HG02678 (cell line): Measurements from ENCODE around the gene ACVR2B.
"Not testable (repeated sequence)": the region's sequence is repeated elsewhere in the genome, so short reads cannot be mapped to it uniquely, and the experiment has no call there.

ENCODE experiments used
- ATAC-seq: cut with Tn5 transposase; IDR thresholded peaks from one replicate; pipeline ENCODE4 v1.9.1; 2021; ENCODE audit warnings: mild to moderate bottlenecking, moderate library complexity; ENCODE audit not compliant: unreplicated experiment

ACVR2B gene

DNA sequence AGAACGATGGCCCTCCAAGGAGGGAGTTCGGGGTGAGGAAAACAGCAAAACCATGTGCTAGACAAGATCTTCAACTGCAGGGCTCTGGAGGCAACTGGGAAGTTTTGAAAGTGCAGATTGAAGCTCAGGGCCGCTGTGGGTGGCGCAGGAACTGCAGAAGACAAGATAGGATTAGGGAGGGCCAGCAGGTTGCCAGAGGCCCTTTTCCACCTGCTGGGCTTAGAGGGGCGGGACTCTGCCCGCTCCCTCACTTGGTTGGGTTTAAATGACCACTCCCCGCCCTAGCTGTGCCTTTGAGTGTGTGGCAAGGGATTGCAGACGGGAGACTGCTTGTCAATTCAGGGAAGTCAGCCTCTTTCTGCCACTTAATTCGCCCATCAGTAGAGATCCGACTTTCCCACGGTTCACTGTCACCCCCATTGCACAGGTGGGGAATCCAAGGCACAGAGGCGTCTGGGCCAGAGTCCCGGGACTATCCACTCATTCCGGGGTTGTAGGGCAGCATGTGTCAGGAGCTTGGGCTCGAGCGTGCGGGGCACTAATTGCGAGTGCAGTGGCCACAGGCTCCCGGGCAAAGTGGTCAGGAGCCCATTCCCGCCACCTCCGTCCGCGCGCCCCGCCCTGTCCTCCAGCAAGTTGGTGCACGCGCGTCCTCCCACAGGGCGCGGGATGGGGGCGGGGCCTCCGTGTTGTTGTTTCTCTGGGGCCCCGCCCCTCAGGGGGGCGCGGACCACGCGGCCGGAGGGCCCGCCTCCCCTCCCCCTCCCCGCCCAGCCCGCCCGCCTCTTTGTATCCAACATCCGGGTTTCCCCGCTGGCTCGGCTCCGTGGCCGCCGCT, at the start of gene ACVR2B:
ACVR2B (plus strand) TSS at position 816 of the 838 bp plus-strand sequence. CDS start 433 bp downstream, outside the sequence.
- ATAC-seq, result peak; percentile 65

DNA sequence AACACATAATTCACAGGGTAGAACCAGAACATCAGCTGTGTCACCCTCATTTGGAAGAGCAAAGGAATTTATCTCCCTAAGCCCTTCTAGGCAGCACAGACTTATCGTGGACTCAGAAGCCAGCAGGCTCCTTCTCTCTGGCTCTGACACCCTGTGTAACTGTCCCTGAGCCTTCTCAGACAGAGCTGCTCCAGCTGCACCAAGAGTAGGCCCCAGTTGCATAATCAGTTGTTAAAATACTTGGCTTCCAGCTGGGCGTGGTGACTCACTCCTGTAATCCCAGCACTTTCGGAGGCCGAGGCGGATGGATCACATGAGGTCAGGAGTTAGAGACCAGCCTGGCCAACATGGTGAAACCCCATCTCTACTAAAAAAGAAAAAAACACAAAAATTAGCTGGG, 49.4 kb upstream of the ACVR2B start:
- no peak for ATAC-seq

DNA sequence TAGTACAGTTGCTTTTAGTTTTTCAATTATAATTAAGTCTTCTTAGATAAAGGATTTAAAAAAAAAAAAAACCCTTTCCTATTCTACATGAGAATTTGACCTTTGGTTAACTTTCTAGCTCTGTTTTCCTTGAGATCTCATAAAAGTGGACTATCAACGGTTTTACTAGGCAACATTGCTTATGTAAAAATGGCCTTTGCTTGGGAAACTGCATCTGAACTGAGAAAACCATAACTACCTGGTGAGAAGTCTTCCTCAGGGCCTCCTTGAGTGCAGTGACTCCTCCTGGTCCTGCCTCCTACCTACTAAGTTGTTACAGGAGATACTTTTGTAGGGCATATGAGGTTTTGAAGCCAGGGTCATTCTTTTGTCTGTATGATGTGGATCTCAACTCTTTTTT, 42.1 kb upstream of the ACVR2B start:
- ATAC-seq, result no peak

DNA sequence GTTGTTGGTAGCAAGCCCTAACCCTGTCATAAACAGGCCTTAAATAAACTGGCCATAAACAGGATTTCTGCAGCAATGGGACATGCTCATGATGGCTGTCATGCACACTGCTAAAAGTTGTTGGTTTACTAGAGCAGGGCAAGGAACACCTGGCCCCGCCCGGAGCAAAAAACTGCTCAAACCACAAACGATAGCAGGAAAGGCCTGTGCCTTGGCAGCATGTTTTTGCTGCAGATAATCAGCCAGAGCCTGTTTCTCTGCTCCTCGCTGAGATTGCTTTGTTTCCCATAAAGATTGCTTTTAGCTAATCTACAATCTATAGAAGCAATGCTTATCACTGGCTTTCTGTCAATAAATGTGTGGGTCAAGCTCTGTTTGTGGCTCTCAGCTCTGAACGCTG, 32.9 kb upstream of the ACVR2B start:
- ATAC-seq, result not testable (repeated sequence)

DNA sequence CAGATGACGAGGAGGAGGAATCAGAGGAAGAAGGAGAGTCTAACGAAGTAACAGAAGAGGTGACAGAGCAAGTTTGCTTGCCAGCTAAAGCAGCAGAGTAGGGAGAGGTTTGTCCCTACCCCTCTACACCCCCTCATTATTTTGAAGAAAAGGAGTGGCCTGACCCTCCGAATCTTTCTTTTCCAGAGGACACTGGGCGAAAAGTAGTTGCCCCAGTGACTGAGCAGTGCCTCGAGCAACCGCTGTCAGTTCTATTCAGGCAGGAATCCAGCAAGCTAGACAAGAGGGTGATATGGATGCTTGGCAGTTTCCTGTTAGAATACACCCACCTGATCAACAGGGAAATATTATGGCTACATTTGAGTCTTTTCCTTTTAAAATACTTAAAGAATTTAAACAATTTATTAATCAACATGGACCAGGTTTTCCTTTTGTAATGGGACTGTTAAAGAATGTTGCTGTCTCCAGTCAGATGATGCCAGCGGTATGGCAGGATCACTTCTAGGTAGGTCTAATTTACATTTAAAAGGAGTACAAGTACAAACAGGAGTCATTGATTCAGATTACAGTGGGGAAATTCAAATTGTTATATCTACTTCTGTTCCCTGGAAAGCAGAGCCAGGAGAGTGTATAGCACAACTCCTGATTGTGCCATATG, 31.9 kb upstream of the ACVR2B start:
- ATAC-seq, result no peak

DNA sequence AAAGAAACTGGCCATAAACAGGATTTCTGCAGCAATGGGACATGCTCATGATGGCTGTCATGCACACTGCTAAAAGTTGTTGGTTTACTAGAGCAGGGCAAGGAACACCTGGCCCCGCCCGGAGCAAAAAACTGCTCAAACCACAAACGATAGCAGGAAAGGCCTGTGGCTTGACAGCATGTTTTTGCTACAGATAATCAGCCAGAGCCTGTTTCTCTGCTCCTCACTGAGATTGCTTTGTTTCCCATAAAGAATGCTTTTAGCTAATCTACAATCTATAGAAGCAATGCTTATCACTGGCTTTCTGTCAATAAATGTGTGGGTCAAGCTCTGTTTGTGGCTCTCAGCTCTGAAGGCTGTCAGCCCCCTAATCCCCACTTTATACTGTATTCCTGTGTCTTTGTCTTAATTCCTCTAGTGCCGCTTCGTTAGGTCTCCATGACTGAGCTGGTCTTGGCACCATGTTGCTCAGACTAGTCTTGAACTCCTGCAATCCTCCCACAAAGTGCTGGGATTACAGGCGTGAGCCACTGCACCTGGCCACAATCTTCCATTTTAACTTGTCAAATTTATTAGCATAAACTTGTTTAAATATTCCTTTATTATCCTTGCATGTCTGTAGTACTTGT, 26.8 kb upstream of the ACVR2B start:
- not testable (repeated sequence) for ATAC-seq

DNA sequence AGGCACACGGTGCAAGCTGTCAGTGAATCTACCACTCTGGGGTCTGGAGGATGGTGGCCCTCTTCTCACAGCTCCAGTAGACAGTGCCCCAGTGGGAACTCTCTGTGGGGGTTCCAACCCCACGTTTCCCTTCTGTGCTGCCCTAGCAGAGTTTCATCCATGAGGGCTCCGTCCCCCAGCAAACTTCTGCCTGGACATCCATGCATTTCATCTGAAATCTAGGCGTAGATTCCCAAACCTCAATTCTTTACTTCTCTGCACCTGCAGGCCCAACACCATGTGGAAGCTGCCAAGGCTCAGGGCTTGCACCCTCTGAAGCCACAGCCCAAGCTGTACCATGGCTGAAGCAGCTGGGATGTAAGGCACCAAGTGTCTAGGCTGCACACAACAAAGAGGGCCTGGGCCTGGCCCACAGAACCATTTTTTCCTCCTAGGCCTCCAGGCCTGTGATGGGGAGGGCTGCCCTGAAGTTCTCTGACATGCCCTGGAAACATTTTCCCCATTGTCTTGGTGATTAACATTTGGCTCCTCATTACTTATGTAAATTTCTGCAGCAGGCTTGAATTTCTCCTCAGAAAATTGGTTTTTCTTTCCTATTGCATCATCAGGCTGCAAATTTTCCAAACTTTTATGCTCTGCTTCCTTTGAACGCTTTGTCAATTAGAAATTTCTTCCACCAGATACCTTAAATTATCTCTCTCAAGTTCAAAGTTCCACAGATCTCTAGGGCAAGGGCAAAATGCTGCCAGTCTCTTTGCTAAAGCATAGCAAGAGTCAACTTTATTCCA, 20.6 kb upstream of the ACVR2B start:
- not testable (repeated sequence) for ATAC-seq

DNA sequence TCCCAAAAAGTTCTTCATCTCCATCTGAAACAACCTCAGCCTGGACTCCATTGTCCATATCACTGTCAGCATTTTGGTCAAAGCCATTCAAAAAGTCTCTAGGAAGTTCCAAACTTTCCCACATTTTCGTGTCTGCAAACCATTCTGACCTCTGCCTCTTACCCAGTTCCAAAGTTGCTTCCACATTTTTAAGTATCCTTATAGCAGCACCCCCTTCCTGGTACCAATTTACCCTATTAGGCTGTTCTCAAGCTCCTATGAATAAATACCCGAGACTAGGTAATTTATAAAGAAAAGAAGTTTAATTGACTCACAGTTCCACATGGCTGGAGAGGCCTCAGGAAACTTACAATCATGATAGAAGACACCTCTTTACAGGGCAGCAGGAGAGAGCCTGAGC, 20.0 kb upstream of the ACVR2B start:
- not testable (repeated sequence) for ATAC-seq

DNA sequence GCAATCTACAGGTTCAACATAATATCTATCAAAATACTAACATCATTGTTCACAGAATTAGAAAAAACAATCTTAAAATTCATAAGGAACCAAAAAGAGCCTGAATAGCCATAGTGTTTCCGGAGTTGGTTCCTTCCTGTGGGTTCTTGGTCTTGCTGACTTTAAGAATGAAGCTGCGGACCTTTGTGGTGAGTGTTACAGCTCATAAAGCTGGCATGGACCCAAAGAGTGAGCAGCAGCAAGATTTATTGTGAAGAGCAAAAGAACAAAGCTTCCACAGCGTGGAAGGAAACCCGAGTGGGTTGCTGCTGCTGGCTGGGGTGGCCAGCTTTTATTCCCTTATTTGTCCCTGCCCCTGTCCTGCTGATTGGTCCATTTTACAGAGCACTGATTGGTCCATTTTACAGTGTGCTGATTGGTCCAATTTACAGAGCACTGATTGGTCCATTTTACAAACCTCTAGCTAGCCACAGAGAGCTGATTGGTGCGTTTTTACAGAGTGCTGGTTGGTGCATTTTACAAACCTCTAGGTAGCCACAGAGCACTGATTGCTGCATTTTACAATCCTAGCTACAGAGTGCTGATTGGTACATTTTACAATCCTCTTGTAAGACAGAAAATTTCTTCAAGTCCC, 15.1 kb upstream of the ACVR2B start:
- ATAC-seq, result not testable (repeated sequence)

DNA sequence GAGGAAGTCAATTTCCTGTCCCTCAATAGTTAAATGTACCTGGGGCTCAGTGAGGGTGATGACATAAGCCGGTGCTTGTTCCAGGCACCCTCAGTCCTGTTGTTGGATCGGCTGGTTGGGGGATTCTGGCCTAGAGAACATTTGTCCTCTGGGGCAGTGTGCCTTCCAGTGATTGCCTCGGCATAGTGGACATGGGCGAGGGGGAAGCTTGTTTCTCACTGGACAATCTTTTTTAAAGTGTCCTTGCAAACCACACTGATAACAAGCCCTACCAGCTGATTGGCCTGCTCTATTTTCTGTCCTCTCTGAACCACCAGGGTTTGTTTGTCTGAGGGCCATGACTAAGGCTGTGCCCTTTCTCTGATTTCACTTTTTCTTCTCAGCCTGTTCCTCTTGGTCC, 10.5 kb upstream of the ACVR2B start:
- not testable (repeated sequence) for ATAC-seq

DNA sequence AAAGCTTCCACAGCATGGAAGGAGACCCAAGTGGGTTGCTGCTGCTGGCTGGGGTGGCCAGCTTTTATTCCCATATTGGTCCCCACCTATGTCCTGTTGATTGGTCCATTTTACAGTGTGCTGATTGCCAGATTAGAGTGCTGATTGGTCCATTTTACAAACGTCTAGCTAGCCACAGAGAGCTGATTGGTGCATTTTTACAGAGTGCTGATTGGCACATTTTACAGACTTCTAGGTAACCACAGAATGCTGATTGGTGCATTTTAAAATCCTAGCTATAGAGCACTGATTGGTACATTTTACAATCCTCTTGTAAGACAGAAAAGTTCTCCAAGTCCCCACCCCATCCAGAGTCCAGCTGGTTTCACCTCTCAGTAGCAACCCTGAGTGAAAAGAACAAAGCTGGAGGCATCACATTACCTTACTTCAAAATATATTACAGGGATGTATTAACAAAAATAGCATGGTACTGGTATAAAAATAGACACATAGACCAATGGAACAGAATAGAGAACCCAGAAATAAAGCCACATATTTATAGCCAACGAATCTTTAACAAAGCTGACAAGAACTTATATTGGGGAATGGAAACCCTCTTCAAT, 7.5 kb upstream of the ACVR2B start:
- ATAC-seq, result no peak

DNA sequence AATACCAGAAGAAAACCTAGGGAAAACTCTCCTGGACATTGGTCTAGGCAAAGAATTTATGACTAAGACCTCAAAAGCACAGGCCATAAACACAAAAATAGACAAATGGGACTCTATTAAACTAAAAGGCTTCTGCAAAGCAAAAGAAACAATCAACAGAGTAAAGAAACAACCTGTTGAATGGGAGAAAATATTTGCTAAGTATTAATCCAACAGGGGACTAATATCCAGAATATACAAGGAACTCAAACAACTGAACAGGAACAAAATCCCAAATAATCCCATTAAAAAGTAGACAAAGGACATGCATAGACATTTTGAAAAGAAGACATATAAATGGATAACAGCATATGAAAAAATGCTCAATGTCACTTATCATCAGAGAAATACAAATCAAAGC, 6.9 kb upstream of the ACVR2B start:
- ATAC-seq, result no peak

DNA sequence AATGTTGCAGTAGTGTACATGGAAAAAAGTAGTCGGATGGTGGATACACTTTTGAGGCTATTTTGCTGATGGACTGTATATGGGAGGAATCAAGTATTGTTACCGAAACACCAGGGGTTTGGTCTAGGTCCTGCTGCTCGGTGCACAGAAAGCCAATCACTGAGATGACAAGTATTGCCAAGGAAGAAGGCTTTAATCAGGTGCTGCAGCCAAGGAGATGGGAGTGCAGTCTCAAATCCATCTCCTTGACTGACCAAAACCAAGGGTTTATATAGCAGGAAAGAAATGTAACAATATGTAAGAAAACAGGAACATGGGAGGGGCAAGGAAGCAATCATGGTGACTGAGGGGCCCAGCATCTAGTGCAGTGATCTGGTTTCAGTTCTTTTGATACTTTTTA, 2.8 kb upstream of the ACVR2B start:
- no peak for ATAC-seq

DNA sequence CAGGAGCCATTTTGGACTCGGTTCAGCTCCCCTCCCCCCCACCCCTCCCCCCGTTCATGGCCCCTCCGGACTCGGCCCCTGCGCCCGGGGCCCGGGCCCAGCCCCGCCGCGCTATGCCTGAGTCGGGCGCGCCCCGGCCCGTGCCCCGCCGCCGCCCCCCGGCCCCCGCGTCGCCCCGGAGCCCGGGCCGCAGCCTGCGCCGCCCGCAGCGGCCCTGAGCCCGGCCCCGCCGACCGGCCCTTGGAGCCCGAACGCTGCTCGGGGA, 155 bp downstream of the ACVR2B start:
- ATAC-seq, result no peak

DNA sequence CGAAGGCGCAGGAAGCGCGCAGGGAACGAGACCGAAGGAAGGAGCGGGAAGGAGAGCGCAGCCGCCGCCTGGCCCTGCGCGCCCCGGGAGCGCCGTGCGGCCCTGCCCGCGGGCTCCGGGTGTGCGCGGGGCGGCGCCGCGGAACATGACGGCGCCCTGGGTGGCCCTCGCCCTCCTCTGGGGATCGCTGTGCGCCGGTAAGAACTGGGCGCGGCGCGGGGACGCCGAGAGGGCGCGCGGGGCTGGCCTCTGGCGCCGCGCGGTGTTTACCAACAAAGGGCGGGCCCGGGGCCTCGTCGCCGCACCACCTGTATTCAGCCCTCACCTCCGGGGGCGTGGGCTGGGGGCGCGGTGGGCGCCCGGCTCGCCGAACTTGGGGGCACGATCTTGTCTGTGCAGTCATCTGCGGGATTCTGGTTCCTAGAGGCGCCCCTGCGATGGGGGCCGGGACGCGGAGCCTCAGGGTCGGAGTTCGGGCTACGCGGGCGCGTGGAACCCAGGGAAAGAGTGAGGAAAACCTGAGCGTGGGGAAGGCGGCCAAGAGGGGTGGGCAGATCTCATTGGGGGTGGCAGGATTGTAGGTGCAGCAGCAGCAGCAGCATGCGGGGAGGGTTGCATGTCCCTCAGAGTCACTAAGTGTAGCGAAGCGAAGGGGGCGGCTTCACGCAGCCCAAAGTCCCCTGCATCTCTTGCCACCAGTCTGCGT, 641 bp downstream of the ACVR2B start:
- peak; percentile 30 for ATAC-seq

DNA sequence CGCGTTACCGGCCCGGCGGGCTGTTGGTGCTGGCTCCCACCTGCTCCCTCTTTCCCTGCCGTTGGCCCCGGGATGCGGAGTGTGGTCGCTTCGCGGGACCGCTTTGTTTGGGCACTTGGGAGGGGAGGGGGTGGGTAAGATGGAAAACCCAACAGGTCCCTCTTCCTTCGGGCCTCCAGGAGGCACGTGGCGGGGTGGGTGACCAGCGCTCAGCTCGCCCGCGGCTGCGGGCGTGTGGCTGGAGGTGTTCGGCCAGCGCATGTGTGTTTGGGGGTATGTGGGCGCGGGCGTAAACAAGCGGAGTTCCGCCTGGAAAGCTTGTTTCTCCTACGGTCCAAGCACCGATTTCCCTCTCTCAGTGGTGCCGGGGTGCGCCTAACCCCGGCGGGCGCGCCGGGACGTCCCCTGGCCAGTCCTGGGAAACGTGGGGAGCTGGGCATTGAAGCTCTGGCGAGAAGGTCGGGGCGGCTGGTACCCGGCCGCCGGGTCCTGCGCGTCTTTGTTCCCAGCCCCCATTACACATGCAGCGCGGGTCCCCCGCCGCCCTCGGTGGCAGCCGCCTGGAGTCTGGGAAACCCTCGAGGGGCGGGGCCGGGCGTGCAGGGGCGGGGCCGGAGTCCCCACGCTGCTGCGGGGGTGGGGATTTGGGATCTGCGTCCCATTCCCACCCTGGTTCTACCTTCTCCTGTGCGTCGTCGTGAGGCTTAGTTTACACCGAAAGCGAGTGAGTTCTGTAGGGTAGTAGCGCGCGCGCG, 1.4 kb downstream of the ACVR2B start:
- peak; percentile 20 for ATAC-seq

DNA sequence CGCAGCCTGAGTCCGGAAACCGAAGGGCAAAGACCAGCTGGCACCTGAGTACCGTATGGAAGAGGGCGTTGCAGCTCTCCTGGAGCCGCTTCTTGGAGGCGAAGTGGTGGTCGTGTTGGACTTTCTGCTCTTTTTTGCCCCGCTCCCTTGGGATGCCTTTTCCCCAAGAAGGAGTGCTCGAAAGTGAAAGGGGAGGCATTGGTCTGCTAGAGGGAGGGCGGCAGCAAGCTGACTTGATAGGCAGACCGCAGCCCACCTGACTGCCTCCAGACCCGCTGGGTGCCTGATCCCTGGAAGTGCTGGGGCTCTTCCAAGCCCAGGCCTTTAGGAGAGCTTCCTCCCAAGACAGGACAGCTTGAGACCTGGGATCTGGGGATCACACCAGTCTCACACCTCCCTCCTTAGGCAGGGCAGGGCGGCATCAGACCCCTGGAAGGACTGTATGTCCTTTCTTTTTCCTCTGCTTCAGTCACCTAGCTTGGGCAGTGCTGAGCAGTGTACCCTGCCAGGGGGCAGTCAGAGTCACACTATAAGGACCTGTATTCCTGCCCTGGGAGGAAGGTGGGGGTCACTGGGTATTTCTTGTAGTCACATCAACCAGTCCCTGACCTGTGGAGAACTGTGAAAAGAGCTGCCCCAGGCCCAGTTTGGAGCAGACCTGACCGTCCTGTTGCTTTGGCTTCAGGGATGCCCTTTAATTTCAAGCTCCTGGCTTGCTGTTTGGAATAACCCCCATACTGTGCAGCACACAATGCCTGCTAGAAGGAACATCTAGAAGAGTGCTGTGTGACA, 2.1 kb downstream of the ACVR2B start:
- ATAC-seq, result peak; percentile 38
